ENCODE results near the gene NUMB. TPM values are rescaled to one million over a fixed set of nuclear protein-coding genes. Genes with fewer than 3 reads are reported as not detected.

NUMB gene
- total RNA-seq, 1 experiment from 2014 or later: 75.2 TPM

DNA sequence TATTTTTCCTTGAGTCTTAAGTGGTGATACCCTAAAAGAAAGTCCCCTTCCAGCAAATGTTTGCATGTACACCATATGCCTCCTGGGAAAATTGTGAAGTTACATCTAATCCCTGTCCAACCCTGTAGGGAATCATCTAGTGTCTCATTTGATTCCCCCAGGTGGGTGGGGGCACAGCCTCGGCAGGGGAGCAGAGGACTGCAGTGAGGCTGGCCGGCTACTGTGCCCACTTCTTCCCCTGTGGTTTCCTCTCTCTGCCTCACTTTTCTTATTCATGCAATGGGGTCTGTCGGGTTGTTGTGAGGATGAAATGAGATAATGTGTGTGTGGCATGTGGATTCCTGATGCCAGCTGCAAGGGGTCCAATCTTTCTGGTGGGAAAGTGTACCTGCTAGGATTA lies 215.0 kb downstream of the NUMB start:
- TF ChIP-seq, protein P1, sequence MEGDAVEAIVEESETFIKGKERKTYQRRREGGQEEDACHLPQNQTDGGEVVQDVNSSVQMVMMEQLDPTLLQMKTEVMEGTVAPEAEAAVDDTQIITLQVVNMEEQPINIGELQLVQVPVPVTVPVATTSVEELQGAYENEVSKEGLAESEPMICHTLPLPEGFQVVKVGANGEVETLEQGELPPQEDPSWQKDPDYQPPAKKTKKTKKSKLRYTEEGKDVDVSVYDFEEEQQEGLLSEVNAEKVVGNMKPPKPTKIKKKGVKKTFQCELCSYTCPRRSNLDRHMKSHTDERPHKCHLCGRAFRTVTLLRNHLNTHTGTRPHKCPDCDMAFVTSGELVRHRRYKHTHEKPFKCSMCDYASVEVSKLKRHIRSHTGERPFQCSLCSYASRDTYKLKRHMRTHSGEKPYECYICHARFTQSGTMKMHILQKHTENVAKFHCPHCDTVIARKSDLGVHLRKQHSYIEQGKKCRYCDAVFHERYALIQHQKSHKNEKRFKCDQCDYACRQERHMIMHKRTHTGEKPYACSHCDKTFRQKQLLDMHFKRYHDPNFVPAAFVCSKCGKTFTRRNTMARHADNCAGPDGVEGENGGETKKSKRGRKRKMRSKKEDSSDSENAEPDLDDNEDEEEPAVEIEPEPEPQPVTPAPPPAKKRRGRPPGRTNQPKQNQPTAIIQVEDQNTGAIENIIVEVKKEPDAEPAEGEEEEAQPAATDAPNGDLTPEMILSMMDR (IDR thresholded peaks at IDR 0.05; ENCODE audit: unreplicated experiment): no peak
- CTCF ChIA-PET: no interaction called here
- no TSS peak for BruUV-seq (replicated peaks)
- H3K4me1 Mint-ChIP-seq (ENCODE audit: low read depth, unreplicated experiment): peaks cover 14% of the 10 kb centered on the region
- no peaks in the 10 kb centered on the region for H3K9me3 Mint-ChIP-seq (ENCODE audit: low read depth, unreplicated experiment)
- no peak for DNase-seq
- H3K36me3 Mint-ChIP-seq (ENCODE audit: insufficient read depth, unreplicated experiment): no peaks in the 10 kb centered on the region
- H3K4me3 Mint-ChIP-seq (ENCODE audit: low read depth, unreplicated experiment): no peak overlapping the region
- H3K27me3 Mint-ChIP-seq (ENCODE audit: unreplicated experiment): peaks cover 50% of the 10 kb centered on the region
- no peak overlapping the region for H3K27ac Mint-ChIP-seq (ENCODE audit: unreplicated experiment)
- intact Hi-C loops (cut with micrococcal nuclease; ENCODE audit: unreplicated experiment): no loop called here

DNA sequence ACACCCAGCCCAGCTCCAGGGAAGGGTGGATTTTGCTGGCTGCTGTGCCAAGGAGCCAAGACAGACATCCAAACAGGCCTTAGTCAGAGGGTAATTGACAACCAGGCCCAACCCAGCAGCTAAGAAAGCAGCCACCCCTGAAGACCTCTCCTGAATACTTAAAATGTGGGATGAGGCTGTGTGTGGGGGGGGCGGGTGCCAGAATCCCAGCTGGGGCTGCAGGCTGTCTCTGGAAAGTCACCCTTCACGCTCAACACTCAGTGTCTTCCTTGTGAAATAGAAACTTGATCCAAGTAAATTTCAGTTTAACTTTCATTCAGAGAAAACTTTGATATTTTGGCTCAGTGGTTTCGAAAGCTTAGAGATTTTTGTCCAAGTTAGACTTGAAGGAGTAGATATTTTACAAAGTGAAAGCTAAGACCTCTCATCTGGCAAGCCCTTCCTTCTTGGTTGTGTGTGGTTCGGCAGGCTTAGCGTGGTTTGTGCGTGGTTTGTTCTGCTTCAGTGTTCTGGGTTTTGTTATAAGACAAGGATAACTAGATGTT lies 215.9 kb downstream of the NUMB start:
- DNase-seq: no peak
- no peak overlapping the region for H3K27ac Mint-ChIP-seq (ENCODE audit: unreplicated experiment)
- intact Hi-C loops (cut with micrococcal nuclease; ENCODE audit: unreplicated experiment): no loop called here
- no TSS peak for BruUV-seq (replicated peaks)
- CTCF ChIA-PET: no interaction called here
- H3K27me3 Mint-ChIP-seq (ENCODE audit: unreplicated experiment): peaks cover 57% of the 10 kb centered on the region
- no peaks in the 10 kb centered on the region for H3K36me3 Mint-ChIP-seq (ENCODE audit: insufficient read depth, unreplicated experiment)
- TF ChIP-seq, protein P1 (IDR thresholded peaks at IDR 0.05; ENCODE audit: unreplicated experiment): no peak
- H3K4me1 Mint-ChIP-seq (ENCODE audit: low read depth, unreplicated experiment): peaks cover 17% of the 10 kb centered on the region
- no peak overlapping the region for H3K4me3 Mint-ChIP-seq (ENCODE audit: low read depth, unreplicated experiment)
- H3K9me3 Mint-ChIP-seq (ENCODE audit: low read depth, unreplicated experiment): no peaks in the 10 kb centered on the region

DNA sequence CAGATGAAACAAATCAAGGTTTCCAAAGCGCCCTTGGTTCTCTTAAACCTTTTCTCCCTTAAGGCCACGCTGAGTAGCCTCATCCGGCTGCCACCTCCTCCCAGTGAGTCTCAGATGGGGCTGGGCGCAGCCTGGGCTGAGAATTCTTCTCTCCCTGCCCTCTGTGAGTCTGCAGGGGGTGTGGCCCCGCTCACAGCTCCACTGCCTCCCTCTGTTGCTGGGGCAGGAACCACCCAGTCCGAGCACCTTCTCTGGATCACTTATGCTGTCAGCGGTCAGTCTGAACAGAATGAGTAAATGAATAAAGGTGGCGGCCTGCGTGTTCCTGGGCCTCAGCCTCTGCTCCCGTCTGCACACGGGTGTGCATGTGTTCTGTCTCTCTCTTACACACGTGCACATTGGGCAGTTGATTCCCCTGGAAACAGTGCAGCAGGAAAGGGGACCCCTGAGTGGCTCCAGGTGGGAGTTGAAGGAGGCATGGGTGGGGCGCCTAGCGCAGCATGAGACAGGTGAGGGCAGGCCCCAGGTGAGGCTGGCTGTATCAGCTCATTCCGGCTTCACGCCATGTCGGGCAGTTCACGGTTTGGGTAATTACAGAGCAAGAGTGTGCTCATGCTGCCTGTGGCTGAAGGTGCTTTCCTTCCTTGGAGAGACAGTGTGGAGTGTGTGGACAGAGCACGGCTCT lies 216.7 kb downstream of the NUMB start:
- intact Hi-C loops (cut with micrococcal nuclease; ENCODE audit: unreplicated experiment): no loop called here
- BruUV-seq (replicated peaks): no TSS peak
- H3K4me3 Mint-ChIP-seq (ENCODE audit: low read depth, unreplicated experiment): no peak overlapping the region
- TF ChIP-seq, protein P1 (IDR thresholded peaks at IDR 0.05; ENCODE audit: unreplicated experiment): no peak
- DNase-seq: no peak
- CTCF ChIA-PET: interaction anchor here (0.6 to 1.6 kb wide), 2 partner anchors 10 to 188 kb away, joined by 3 read pairs; no protein-coding TSS in a partner anchor
- H3K4me1 Mint-ChIP-seq (ENCODE audit: low read depth, unreplicated experiment): peaks cover 25% of the 10 kb centered on the region
- H3K27me3 Mint-ChIP-seq (ENCODE audit: unreplicated experiment): peaks cover 66% of the 10 kb centered on the region
- H3K9me3 Mint-ChIP-seq (ENCODE audit: low read depth, unreplicated experiment): no peaks in the 10 kb centered on the region
- H3K27ac Mint-ChIP-seq (ENCODE audit: unreplicated experiment): no peak overlapping the region
- H3K36me3 Mint-ChIP-seq (ENCODE audit: insufficient read depth, unreplicated experiment): no peaks in the 10 kb centered on the region

DNA sequence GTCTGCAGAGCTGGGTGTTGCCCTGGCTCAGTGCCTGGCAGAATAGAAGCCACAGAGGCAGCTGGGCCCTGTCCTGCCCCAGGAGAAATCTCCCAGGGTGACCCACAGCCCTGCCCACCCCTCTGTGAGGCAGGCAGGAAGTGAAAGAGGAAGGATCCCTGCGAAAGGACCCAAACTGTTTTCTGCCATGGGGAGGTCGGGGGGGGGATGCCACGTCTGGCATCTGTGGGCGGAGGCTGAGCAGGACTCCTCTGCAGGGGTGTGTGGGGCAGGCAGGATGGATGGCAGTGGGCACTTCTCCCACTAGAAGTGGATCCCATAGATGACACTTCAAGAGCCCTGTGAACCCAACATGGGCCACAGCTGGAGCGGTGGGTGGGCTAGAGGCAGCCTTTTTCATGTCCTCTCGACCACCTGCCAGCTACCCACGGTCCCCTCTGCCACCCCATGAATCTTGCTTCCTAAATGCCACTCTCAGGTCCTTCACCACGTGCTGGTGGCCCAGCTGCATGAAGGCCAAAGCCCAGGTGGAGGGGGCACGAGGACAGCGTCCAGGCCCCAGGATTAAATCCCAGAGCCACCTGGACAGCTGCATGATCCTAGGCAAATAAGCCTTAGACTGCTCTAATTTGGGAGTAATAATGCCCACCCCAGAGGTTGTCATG lies 217.4 kb downstream of the NUMB start:
- Mint-ChIP-seq H3K4me3 (ENCODE audit: low read depth, unreplicated experiment) (no peak overlapping the region), H3K27me3 (ENCODE audit: unreplicated experiment) (peaks cover 72% of the 10 kb centered on the region), H3K27ac (ENCODE audit: unreplicated experiment) (no peak overlapping the region), H3K9me3 (ENCODE audit: low read depth, unreplicated experiment) (no peaks in the 10 kb centered on the region), H3K36me3 (ENCODE audit: insufficient read depth, unreplicated experiment) (no peaks in the 10 kb centered on the region), H3K4me1 (ENCODE audit: low read depth, unreplicated experiment) (peaks cover 29% of the 10 kb centered on the region)
- no peak for DNase-seq
- no TSS peak for BruUV-seq (replicated peaks)
- intact Hi-C loops (cut with micrococcal nuclease; ENCODE audit: unreplicated experiment): no loop called here
- CTCF ChIA-PET: interaction anchor here (0.6 to 1.6 kb wide), 2 partner anchors 9 to 189 kb away, joined by 3 read pairs; no protein-coding TSS in a partner anchor
- TF ChIP-seq, protein P1 (IDR thresholded peaks at IDR 0.05; ENCODE audit: unreplicated experiment): no peak

Data from Calu3 (cell line).